Left ventricle myocardium inferior (tissue), 1 donor: ENCODE measurements around the gene AJAP1. TPM values are rescaled to one million over a fixed set of nuclear protein-coding genes. Genes with fewer than 3 reads are reported as not detected.

Source experiments
- DNase-seq: peaks from one replicate; pipeline ENCODE4 v3.0.0-alpha.2; 2020
- H3K27ac ChIP-seq: fragments of 200-600 bp; replicated peaks from 2 replicates; pipeline ENCODE4 v1.8.0; 2021
- H3K27me3 ChIP-seq: fragments of 200-600 bp; 2 replicates; pipeline ENCODE4 v1.8.0; 2021; ENCODE audit warnings: low read depth
- H3K36me3 ChIP-seq: fragments of 200-600 bp; 2 replicates; pipeline ENCODE4 v1.8.0; 2021
- H3K4me1 ChIP-seq: fragments of 200-600 bp; 2 replicates; pipeline ENCODE4 v1.8.0; 2021
- H3K4me3 ChIP-seq: fragments of 200-600 bp; 2 replicates; pipeline ENCODE4 v1.8.0; 2021; ENCODE audit warnings: mild to moderate bottlenecking, moderate library complexity
- H3K9me3 ChIP-seq: fragments of 200-600 bp; replicated peaks from 2 replicates; pipeline ENCODE4 v1.8.0; 2021
- intact Hi-C: fragments of 100-400 bp; cut with micrococcal nuclease; formaldehyde crosslinking; loops from one replicate; pipeline ENCODE4 v1.11.0; 2022
- total RNA-seq: library from RNA; stranded (reverse); fragmentation: NEBNext Ultra II Directional; extraction: Animal tissue kit (Norgen Biotek cat#: 25700); gene quantifications from one replicate; pipeline ENCODE4 v1.2.1, GENCODE V29; 2021
- TF ChIP-seq, protein P1 (sequence below): fragments of 200-600 bp; IDR thresholded peaks from 2 replicates; pipeline ENCODE4 v1.8.0; 2021; ENCODE audit warnings: antibody characterized with exemption, mild to moderate bottlenecking, borderline replicate concordance
- donor health status: DM: no; HTN: yes; CAD: no; lungs with severe emphysema.

Gene AJAP1
- total RNA-seq, 1 donor from 2014 or later = 0.16 TPM

DNA sequence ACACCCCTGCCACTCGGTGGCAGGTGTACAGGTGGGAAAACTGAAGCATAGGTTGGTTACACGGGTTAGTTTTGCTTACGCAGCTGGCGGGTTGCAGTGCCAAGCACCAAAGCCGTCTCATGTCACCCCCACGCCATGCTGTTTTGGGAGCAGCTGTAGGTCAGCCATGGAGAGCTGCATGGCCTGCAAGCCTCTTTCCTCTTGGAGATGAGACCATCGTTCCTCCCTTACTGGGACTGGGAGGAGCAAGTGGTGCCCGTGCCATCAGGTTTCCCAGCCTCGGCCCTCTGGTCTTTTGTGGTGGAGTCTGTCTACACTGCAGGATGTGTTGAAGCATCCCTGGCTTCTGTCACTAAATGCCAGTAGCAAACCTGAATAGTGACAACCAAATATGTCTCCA, 46.9 kb downstream of the AJAP1 start:
- TF ChIP-seq, protein P1, sequence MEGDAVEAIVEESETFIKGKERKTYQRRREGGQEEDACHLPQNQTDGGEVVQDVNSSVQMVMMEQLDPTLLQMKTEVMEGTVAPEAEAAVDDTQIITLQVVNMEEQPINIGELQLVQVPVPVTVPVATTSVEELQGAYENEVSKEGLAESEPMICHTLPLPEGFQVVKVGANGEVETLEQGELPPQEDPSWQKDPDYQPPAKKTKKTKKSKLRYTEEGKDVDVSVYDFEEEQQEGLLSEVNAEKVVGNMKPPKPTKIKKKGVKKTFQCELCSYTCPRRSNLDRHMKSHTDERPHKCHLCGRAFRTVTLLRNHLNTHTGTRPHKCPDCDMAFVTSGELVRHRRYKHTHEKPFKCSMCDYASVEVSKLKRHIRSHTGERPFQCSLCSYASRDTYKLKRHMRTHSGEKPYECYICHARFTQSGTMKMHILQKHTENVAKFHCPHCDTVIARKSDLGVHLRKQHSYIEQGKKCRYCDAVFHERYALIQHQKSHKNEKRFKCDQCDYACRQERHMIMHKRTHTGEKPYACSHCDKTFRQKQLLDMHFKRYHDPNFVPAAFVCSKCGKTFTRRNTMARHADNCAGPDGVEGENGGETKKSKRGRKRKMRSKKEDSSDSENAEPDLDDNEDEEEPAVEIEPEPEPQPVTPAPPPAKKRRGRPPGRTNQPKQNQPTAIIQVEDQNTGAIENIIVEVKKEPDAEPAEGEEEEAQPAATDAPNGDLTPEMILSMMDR = no peak
- intact Hi-C loops = no loop called here
- Histone ChIP-seq H3K9me3 (no peaks in the 10 kb centered on the region), H3K4me3 (no peak overlapping the region), H3K4me1 (no peaks in the 10 kb centered on the region), H3K36me3 (no peaks in the 10 kb centered on the region), H3K27me3 (peaks cover 72% of the 10 kb centered on the region), H3K27ac (no peak overlapping the region)
- no peak for DNase-seq

DNA sequence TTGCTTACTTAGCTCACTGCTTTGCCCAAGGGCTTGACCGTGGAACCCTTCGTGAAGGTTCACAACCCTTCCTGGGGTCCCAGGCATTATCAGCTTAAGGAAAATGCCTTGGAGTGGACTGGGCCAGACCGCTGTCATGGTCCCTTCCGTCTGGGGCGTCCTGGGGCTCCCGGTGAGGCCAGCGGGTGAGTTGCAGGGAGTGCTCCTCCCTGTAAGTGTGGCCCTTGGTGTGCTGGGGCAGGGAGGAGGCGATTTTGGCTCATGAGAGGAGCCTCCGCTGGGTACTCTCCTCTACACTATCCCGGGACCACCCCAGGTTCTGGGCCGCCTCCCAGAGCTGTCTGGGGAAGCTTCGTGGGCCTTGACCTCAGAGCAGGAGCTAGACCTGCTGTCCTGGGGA, 48.1 kb downstream of the AJAP1 start:
- H3K27me3 ChIP-seq = peaks cover 71% of the 10 kb centered on the region
- no peaks in the 10 kb centered on the region for H3K36me3 ChIP-seq
- intact Hi-C loops = no loop called here
- H3K9me3 ChIP-seq = no peaks in the 10 kb centered on the region
- TF ChIP-seq, protein P1 = no peak
- no peaks in the 10 kb centered on the region for H3K4me1 ChIP-seq
- DNase-seq = no peak
- no peak overlapping the region for H3K27ac ChIP-seq
- H3K4me3 ChIP-seq = no peak overlapping the region

DNA sequence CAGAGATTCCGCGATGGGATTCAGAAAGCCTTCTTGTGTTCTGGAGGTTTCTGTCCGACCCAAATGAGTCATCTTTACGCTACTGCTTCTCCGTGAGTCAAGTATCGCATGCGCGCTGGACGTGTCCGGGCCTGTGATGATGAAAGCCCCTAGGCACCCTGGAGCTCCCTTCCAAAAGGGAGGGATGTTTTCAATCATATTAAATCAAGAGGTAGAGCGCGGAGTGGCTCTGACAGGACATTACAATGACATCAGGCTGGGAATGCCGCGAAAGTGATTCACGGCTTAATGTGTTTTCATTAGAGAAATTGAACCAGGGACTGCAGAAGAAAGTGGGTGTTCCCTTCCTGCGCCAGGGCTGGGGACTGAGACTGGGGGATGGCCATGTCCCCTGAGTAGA, 48.5 kb downstream of the AJAP1 start:
- no peak for DNase-seq
- intact Hi-C loops = no loop called here

DNA sequence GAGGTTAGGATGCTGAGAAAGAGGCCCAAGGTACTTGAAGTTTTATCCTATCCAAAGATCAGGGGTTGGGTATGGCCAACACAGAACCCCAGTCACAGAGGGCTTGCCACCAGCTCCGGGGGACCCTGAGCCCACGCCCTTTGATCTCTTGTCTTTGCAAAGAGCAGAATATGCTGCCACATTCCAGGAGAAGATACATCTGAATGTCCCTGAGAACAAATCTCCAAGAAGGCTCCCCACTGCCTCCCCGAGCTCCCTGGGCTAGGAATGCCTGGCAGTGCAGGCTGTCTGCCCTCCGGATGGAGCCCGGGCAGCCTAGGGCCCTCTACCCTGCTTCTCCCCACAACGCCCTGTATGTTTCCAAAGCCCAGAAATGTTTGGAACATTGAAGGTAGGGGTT, 49.2 kb downstream of the AJAP1 start:
- intact Hi-C loops = no loop called here
- no peaks in the 10 kb centered on the region for H3K36me3 ChIP-seq
- no peak overlapping the region for H3K4me3 ChIP-seq
- no peaks in the 10 kb centered on the region for H3K9me3 ChIP-seq
- TF ChIP-seq, protein P1 = no peak
- peaks cover 73% of the 10 kb centered on the region for H3K27me3 ChIP-seq
- H3K4me1 ChIP-seq = no peaks in the 10 kb centered on the region
- no peak overlapping the region for H3K27ac ChIP-seq
- DNase-seq = no peak

More for the DNA sequence above, 48.5 kb downstream of the AJAP1 start:
- Histone ChIP-seq H3K36me3 (no peaks in the 10 kb centered on the region), H3K9me3 (no peaks in the 10 kb centered on the region), H3K27ac (no peak overlapping the region), H3K4me1 (no peaks in the 10 kb centered on the region), H3K4me3 (no peak overlapping the region), H3K27me3 (peaks cover 71% of the 10 kb centered on the region)
- TF ChIP-seq, protein P1 = no peak

DNA sequence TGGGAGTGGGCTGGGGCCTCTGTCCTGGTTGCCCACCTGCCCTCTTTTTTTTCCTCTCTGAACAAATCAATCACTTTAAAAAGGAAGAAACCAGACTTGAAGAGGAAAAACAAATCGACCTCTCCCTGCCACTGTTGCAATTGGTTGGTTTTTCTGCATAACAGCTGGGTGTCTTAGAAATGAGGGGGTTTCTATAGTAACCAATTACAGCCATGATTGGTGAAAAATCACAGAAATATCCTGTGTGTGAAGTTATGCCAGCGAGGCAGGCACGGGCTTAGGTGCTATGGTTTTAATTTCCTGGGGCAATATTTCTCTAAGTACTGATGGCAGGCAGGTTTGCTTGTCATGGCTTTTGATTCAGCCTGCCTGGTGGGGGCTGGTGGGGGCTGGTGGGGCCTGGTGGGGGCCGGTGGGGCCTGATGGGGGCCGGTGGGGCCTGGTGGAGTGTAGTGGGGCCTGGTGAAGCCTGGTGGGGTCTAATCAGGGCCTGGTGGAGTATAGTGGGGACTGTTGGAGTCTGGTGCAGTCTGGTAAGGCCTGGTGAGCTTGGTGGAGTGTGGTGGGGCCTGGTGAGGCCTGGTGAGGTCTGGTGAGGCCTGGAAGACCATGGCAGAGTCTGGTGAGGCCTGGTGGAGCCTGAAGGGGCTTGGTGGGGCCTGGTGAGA, 54.6 kb downstream of the AJAP1 start:
- no peak for DNase-seq
- no peak overlapping the region for H3K4me3 ChIP-seq
- H3K9me3 ChIP-seq = no peaks in the 10 kb centered on the region
- no peak overlapping the region for H3K27ac ChIP-seq
- H3K36me3 ChIP-seq = no peaks in the 10 kb centered on the region
- H3K27me3 ChIP-seq = peaks cover 75% of the 10 kb centered on the region
- peaks cover 10% of the 10 kb centered on the region for H3K4me1 ChIP-seq
- intact Hi-C loops = no loop called here
- TF ChIP-seq, protein P1 = no peak
